GM18508 (cell line): ENCODE results near the gene LEMD2.

ENCODE experiments used
- ATAC-seq: cut with Tn5 transposase; IDR thresholded peaks from one replicate; pipeline ENCODE4 v1.9.1; 2021; ENCODE audit warnings: moderate number of reproducible peaks; ENCODE audit not compliant: insufficient read depth, unreplicated experiment

The LEMD2 gene

DNA sequence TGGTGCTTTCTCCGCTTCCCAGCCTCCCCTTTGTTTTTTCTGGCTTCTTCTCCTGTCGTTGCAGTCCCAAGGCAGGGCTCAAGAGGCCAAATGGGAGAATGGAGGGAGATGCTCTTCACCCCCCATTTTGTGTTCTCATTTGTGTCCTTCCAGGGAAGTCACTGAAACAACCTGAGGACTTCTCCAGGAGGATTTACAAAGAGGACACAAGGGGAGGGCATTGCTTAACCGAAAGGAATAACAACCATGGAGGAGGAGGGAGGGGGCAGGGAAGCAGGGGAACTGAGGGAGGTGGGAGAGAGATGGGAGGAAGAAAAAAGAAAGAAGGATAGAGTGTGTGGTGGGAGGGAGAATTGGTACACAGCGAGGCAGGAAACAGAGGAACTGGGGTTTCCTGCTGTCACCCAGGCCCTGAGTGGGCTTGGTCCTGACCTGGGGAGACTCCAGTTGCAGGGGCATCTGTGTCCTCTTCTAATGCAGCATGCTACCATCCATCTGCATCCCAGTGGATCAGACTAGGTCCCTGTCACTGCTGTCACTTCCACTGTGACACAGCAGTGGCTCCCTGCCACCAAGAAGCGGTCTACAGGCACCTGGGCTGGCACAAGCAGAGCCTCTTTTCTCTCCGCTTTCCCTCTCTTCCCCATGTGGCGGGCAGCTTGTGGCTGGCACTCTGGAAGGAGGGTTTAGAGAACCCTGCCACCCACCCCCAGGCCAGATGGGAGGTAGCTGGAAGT is 32.0 kb upstream of the LEMD2 start:
- no peak for ATAC-seq

DNA sequence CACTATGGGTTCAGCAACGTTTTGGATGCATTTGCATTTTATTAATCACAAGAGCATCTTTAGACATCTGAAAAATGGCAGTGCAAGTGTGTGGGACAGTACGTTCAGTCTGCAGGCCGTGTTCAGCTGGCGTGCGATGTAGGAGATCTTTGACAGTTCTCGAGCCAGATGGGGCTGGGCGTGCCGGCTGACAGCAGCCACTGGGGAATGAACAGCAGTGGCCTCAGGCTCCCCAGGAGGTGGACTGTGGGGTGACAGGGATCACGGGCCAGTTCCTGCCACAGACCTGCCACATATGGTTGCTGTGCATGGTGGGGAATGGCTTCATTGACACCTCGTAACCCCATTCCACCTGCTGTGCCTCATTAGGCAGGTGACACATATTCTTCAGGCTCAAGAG is 31.3 kb upstream of the LEMD2 start:
- ATAC-seq = no peak

DNA sequence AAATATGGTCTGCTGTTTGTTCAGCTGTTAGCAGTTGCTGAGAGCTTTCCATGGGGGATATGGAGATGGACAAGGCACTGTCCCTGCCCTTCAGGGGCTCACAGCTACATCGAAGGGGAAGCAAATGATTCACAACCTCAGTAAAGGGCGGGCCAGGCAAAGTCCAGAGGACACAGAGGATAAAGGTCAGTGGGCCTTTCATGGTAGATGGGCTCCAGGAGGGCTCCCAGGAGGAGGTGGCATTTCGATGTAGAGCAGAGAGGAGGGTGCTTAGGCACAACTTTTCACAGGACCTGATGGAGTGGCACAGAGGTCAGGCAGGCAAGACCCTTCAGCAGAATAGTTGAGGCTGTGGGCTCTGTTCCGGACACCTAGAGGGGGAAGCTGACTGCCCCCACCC is 30.1 kb upstream of the LEMD2 start:
- ATAC-seq = no peak

DNA sequence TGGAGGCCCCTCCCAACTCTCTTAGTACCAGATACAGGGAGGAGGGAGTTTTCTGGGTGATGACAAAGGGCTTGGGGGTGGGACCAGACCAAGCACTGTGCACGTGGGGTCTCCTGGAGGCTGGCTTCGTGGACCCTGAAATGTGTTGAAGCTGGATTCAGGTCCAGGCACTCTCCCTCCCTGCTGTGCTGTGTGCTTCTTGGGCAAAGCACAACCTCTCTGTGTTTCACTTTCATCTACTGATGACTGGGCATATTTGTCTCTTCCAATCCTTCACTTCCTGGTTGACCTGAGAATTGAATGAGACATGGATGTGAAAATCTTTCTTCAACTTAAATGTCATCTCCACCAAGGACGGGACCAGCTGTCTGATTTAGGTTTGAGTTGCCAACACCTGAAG is 29.4 kb upstream of the LEMD2 start:
- no peak for ATAC-seq

DNA sequence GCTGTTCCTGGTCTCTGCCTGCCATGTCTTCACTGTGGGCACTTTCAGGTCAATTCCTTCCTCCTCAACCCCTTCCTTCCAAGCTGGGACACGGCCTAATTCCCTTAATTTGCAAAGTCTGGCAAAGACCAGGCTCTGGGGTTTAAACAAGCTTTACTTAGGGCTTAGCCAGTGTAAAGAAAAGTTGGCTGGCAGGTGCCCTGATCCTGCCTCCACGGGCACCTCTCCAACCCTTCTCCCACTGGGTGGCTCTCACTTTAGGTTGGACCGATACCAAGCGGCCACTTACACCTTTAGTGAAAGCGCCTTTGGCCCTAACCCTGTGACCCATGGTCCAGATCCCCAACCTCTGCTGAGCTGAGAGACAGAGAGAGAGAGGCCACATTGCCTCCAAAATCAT is 28.6 kb upstream of the LEMD2 start:
- no peak for ATAC-seq

DNA sequence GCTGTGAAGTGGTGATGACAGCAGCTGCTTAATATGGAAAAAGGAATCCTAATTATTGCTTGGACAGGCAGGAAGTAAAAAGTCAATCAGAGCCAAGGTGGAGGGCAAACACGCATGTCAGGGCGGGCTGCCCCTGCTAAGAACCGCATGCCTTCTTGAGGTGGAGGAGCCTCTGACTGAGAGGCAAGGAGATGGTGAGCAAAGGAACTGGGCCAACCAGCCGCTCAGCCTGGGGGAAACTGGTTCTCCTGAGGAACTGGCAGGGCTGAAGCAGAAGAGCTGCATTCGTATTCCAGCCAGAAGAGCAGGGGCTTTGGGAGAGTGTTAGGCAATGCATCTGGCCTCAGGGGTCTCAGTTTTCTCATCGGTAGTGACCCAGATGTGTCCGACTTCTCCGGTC is 28.0 kb upstream of the LEMD2 start:
- no peak for ATAC-seq

DNA sequence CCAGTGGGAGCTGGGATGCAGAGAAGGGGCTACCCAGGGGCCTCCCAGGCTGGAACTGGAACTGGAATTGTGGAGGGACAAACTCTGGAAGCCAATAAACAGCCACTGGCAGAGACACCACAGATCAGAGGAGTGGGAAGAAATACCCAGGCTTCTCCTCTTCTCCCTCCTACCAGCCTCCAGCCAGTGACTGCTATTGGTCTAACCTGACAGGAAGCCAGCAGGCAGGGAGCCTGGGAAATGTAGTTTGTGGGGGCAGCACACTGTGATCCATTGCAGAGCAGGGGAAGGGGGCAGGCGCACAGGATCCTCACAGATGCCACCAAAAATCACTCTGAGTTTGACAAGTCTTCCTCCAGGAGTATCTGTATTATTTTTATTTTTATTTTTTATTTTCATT is 26.9 kb upstream of the LEMD2 start:
- no peak for ATAC-seq

DNA sequence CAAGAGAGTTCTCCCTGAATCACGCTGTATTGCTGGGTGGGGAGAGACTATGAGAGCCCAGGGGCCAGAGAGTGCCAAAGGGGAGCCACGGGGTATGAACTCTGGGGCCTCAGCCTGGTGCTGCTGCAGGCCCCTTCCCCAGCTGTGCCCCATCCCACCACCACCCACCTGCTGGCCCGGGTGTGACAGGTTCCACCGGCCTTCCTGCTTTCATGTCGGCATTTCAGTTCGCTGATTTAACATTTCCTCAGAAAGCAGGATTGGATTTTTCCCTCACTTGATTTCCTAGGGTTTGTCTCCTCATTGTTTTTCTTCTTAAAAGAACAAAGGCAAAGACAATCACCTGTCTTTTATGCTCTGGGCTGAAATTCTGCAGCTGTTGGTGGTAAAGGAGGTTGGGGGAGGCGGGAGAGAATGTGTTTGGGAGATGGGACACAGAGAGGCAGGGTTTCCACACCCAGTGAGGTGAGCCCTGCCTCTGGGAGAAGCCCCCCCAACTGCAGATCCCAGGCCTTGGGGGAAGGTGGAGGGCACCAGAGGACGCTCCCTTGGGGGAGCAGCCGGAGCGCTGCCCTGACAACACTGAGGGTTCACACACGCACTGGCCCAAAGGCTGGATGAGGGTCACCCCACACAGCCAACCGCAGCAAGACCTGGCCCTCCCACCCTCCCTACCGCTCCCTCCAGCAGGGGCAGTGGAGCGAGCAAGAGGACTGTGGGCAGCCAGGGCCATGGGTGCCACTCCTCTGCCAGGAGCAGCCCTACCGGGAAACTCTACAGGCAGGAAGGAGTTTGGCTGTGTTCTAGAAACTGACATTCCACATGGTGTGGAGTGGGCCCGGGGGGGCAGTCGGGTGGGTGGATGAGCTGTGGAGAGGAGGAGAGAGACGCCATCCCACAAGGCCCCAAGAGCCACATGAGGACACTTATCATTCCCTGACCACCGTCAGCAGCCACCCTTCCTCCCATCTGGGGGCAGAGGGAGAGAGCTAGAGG is 25.4 kb upstream of the LEMD2 start:
- ATAC-seq = no peak

DNA sequence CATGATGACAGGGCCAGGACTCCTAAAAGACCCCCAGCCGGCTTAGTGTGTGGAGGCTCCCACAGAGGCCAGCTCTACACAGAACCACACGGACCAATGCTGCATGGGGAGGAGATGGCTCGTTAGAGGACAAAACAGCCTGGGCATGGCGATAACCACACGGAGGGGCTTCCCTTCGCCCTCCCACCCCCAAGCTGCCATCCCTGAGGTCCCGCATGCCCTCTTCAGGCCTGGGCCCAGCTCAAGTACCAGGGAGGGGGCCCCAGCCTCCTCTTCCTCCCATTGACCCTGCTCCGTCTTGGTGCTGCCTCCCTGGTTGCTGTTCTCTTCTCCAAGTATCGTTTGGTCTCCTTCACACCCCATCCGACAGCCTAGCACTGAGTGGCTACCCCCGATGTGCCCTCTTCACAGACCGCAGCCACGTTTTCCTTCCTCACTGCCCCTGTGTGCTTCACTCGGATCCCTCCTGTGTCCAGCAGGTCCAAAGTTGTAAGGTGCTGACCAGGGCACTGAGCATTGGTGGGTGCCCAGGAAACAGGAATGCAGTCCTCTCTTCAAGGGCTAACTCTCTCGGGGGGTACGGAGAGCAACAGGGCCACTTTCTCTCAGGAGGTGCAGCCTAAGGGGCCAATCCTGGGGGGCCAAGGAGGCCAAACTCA is 24.4 kb upstream of the LEMD2 start:
- ATAC-seq = no peak

DNA sequence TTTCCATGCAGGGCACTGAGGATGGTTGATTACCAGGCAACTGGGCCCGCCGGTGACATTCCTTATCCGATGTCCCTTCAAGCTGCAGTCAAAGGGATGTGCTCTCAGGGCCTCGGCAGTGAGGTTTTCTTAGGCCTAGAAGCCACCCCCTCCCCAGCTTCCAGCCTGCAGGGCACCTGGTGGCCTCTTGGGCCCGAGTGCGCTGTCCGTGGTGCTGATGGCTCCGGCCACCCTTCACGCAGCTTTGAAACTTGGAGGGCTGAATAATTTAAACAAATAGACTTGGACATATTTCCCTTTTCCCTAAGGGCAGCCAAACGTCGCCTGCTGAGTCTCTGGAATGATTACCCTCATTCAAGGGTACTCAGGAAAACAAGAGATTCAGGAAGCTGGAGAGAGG is 23.7 kb upstream of the LEMD2 start:
- ATAC-seq = no peak

DNA sequence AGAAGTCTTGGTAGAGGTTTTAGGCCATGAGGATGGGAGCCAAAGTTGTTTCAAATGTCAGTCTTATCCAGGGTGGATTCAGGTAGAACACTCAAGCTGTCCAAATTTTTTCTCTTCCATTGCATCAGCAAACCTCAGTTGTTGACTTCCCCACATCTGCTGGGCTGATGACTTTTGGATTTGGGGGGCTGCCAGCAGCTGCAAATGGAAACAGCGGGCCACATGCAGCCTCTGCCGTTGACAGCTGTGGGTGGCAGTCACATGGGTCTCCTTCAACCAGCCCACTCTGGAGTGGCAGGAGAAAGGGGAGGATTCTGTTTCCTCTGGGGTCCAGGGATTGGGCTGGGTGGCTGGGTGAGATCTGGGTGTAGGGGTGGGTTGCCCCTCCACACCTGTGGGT is 20.7 kb upstream of the LEMD2 start:
- ATAC-seq = no peak

DNA sequence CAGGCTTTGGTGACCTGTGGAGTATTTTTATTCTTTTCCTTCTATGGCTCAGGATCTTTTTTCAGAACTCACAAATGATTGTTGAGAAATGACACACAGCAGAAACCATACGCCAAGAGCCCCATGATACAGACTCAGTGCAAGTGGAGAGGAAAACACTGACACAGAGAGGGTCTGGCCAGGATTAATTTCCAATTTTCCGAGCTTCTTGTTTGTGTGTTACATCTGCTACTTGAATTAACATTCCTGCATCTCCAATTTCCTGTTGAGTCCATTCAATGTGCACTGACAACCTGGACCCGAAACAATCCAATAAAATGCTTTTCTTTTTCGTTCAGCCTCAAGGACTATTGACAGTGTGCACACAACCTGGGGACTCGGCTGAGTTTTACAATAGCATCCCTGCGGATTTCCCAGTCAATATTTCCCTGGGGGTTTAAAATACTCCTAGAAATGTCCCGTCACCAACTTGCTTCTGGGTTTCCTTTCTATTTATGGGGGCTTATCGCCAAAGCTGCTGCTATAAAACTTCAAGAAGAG is 19.8 kb upstream of the LEMD2 start:
- no peak for ATAC-seq

DNA sequence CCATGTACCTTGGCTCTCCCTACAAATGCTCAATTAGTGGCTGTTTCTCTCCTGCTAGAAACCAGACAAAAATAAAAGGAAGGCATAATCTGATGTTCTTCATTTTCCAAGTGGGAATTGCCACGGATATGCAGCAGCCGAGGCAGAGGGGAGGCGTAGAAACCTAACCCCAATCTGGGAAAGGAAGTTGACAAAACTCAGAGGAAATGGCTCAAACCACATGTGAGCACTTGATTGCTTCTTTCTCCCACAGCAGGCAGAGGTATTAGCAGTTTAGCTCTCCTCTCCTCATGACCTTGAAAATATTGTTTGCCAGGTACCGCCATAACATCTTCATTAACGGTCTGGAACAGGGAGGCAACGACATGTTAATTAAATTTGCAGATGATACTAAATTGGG is 18.7 kb upstream of the LEMD2 start:
- ATAC-seq = no peak

DNA sequence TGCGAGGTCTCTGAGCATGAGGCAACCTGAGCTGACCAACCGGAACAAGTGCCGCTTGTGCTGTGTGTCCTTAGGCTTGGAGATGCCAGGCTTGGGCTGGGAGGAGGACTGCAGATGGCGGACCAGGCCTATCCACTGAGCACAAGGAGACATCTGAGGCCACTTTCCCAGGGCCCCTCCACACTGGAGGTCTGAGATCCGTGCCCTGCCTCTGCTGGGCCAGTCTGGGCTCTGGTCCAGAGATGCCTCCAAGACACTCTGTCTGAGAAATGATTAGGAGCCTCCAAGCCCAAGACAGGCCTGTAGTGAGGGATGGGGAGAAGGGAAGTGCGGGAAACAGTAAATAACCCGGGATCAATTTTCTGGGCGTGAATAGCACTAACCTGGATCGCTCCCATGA is 17.9 kb upstream of the LEMD2 start:
- no peak for ATAC-seq

DNA sequence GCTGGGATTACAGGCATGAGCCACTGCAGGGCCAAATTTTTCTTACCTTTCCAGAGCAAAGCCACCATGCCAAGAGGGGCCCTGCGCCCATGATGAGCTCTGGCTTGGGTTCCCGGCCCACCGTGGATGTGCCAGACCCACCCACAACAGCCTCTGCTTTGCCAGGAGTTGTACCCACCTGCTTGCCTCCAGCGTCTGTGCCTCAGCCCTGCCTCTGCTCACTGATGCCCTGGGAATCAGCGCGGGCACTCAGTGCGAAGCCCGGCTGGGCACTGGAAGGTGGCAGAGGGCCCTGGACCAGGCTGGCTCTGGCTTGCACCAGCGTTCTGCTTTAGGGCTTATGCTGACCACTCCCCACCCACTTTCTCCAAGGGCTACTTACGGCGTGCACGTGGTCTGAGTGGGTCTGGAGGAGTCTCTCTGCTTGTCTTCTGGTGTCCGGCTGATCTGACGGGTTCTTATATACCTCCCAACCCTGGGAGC is 14.7 kb upstream of the LEMD2 start, which contains the start of gene MLN:
TSS of gene MLN (minus strand) at position 433 of the 483 bp plus-strand sequence. CDS start 2,840 bp downstream, outside the sequence.
- ATAC-seq = no peak

DNA sequence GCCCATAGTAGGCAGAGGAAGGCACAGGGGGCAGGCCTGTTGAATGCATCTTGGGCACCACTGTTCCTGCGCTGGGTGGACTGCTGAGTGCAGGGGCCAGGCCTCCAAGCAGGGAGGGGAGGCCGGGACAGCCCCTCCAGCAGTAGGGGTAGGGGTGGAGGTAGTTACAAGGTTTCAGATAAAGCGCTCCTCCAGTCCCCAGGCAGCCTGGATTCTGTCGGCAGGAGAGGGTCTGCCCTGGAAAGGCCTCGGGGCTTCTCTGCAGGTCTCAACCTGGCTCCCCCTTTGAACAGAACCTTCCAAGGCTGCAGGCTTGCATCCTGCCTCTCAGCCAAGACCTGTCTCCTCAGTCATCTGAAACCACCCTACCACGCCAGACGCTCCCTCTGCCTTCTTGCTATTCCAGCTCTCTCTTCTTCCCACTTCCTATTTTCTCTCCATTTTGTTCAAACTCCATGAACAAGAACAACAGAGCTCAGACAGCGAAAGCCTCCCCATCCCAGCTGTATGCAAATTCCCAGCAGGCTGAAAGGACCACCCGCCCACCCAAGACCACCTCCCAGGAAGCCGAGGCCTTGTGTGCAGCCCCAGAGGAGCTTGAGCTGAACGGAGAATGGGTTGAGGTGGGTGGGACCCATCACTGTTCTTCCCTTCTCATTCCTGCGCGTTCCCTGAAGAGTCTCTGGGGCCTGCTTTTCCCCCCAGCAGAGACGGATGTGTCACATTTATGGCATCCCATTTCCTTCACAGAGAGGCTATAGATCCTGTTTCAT is 13.4 kb upstream of the LEMD2 start:
- ATAC-seq = no peak

DNA sequence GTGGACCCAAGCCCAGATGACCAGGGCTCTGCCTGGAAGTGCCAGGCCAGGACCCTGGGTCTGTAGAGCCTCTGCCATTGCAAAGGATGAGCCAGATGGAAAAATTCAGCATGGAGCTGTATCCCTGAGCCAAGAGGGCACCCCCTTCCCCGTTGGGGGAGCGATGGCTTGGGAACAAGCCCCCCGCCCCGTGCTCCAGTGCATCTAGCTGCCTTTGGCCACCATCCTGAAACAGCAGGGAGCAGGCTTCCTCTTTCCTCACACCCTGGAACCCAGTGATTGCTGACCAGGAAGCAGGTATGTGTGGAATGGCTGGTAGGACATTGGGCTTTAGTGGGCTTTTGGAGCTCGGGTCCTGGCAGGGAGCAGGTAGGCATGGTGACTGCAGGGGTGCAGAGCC is 12.7 kb upstream of the LEMD2 start:
- ATAC-seq = no peak

DNA sequence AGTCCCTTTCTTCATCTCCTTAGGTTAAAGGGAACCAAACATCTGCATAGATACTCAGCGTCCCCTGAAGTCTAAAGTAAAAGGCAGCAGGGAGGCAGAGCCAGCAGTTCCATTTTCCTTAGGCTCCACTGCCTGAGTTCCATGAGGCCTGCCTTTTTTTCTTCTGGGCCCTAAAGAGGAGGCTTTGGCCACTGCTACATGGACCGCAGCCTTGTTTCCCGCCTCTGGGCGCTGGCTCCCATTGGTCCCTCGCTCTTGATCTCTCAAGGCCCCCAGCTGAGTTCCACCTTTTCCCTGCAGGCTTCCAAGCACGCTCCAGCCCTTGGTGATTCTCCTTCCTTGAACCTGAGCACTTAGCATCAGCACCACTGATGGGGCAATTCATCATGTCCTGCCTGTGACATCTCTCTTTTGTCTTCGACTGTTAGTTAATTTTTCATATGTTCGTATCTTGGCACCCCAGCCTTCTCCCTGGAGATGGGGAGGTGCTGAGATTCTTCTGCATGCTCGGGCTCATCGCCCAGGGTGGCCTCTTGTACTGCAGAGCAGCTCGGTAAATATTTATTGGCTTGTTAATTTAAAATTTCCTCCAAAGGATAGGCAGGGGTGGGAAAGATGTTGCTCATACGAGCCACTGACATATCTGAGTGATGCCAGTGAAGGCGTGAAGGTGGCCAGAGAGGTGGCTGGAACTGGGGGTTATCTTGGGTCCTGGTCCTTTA is 11.5 kb upstream of the LEMD2 start:
- no peak for ATAC-seq

DNA sequence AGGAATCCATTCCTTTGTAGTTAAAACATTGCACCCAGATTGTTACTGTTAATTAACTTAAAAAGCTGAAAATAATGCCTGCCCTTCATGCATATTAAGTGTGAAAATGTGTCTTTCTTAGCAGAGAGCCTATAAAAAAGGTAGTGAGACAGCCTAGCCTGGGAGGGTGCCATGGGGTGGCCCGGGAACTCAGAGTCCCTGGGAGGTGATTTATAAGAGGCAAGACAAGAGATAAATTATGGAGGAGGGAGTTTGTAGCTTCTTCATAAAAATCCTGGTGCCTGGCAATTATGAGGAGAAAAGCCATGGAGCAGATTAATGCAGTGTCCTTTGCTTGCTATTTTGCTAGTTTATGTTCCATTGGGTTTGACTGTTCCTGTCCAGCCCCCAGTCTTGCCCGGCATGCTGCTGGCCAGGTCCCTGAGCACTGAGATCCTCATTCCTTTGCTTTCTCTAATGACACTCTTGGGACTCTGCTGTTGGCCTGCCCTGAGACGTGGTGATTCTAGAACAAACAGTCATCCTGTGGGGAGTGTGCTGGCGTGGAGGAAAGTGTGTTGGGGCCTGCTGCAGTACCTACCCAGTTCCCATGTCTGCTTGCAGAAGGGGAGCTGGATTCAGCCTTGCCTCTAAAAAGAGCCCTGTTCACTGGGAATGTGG is 10.7 kb upstream of the LEMD2 start:
- no peak for ATAC-seq
